Measurements from ENCODE around the gene GRAMD2A.

The GRAMD2A gene

DNA sequence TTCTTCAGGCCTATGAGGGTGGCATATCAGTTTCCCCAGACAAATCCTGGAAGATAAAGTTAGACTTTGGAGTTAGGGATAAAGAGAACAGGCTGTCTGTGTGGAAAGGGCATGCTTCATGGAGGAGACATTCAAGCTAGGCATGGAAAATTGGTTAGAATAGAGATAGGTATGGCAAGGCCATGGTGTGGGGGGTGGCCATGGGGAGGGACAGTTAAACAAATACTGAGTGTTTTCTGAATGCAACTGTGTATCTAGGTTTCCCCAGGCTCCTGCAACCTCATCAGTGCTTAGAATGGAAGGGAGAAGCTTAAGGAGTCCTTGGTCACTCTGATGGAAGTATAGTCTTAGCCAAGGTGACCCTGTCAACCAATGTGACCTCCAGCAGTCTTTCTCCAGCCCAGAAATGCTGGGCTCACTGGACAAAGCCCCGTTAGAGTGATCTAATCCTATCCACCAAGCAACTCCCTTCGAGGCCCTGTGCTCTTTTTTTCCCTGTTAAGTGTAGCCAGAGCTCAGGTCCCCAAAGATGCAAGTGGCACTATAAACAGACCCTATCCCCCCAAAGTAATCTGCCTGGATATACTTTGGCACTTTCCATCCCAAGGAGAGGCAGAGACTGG is 38.9 kb upstream of the GRAMD2A start:
- no peak for DNase-seq (ENCODE audit: low read depth)
- TF ChIP-seq, protein P1, sequence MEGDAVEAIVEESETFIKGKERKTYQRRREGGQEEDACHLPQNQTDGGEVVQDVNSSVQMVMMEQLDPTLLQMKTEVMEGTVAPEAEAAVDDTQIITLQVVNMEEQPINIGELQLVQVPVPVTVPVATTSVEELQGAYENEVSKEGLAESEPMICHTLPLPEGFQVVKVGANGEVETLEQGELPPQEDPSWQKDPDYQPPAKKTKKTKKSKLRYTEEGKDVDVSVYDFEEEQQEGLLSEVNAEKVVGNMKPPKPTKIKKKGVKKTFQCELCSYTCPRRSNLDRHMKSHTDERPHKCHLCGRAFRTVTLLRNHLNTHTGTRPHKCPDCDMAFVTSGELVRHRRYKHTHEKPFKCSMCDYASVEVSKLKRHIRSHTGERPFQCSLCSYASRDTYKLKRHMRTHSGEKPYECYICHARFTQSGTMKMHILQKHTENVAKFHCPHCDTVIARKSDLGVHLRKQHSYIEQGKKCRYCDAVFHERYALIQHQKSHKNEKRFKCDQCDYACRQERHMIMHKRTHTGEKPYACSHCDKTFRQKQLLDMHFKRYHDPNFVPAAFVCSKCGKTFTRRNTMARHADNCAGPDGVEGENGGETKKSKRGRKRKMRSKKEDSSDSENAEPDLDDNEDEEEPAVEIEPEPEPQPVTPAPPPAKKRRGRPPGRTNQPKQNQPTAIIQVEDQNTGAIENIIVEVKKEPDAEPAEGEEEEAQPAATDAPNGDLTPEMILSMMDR (IDR thresholded peaks at IDR 0.05; ENCODE audit: low read depth, low read length, missing control alignments): no peak
- no peak overlapping the region; the same call in 1 of the 2 replicates for H3K4me3 ChIP-seq (ENCODE audit: low read depth, low read length)

DNA sequence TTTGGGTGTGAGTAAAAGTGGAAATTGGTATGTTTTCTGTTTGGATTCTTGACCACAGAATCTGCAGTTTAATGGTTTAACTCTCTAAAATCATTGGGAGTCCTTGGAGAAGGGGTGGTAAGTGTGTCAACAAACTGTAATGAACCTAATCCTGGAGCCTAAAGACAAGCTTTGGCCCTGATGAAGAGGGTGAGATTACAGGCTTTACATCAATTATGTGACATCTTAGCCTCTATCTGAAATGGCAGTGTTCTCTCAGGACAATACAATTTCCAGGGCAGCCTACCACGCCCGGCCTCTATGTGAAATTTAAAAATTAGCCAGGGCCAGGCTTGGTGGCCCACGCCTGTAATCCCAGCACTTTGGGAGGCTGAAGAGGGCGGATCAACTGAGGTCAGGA is 37.7 kb upstream of the GRAMD2A start:
- no peak for DNase-seq (ENCODE audit: low read depth)
- no peak overlapping the region for H3K4me3 ChIP-seq (ENCODE audit: low read depth, low read length)
- TF ChIP-seq, protein P1 (IDR thresholded peaks at IDR 0.05; ENCODE audit: low read depth, low read length, missing control alignments): no peak

DNA sequence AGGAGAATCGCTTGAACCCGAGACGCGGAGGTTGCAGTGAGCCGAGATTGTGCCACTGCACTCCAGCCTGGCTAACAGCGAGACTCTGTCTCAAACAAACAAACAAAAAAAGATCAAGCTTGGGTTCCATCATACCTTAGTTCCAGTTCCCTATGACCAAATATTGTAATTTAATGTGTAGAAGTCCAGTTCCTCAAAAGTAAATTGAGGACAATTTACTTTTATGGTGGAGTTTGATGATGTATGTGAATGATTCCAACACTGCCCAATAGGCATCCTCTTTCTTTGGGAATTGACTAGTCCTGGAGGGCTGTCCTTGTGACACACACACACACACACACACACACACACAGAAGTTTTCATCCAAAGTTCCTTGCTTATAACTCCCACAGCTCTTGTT is 36.2 kb upstream of the GRAMD2A start:
- no peak overlapping the region for H3K4me3 ChIP-seq (ENCODE audit: low read depth, low read length)
- DNase-seq (ENCODE audit: low read depth): no peak
- TF ChIP-seq, protein P1 (IDR thresholded peaks at IDR 0.05; ENCODE audit: low read depth, low read length, missing control alignments): no peak

DNA sequence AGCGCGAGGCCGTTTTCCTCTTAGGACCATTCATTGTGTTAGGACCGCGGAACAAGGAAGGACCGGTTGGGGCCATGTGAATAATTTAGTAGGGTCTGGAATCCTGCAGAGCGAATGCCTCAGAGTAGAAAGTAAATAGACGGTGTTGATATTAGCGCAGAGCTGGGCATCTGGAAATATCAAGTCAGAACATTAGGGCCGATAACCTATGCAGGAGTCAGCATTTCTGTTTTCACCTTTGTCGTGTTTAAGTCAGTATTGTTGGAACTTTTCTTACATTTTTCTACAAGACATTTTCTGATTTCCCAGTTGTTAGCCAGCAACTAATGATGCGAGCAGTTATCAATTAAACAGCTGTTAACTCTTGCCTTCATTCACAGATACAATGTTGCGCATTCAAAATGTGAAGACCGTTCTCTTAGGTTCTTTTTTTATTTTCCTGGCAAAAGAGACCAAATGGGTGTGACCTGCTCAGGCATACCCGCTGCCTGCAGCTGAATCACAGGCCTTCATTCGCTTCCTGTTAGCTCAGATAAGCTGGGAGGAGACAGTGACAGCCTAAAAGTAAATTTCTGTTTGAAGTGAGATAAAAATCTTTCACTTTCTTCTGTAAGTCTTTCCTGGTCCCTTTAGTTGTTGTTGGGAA is 34.4 kb upstream of the GRAMD2A start:
- TF ChIP-seq, protein P1 (IDR thresholded peaks at IDR 0.05; ENCODE audit: low read depth, low read length, missing control alignments): no peak
- H3K4me3 ChIP-seq (ENCODE audit: low read depth, low read length): peak overlapping the region; percentile 79

DNA sequence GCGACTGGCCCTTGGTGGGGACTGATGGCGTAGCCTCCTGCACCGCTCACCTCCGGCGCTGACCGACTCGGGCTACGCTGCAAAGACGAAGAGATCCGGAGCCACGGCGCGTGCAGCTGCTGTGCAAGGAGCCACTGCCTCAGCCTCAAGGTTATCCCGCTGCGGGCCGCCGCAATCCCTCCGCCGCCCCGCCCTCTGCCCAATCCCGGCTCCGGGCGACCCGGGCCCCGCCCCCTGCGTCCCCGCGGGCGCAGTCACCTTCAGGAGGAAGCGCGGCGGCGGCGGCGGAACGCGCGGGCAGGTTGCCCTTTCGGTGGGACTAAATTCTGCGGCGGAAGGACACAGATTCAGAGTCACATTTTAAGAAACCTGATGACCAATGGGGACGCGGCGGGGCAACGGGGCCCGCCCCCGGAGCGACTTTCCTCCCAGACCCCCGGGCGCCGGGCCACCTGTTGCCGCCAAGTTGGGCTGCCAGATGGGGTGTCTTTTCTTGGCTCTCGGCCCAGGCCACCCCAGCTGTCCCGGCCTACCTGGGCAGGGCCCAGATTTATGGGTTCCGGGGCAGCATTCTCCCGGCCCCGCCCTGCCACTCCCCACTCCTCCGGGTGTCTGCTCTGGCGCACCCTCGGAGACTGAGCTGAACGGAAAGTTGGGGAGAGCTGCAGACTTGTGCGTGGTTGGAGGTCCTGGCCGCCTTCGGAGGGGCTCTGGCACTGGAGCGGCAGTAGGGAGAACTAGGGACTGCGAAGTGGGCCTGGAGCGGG is 33.7 kb upstream of the GRAMD2A start, which contains the start of gene PKM:
TSS of gene PKM (minus strand) at position 125 of the 767 bp plus-strand sequence. CDS start 12,093 bp downstream, outside the sequence.
- H3K4me3 ChIP-seq (ENCODE audit: low read depth, low read length): peak within 1 kb of the TSS; percentile 79
- DNase-seq (ENCODE audit: low read depth): peak; percentile 98
- TF ChIP-seq, protein P1 (IDR thresholded peaks at IDR 0.05; ENCODE audit: low read depth, low read length, missing control alignments): no peak

More for the DNA sequence above, 34.4 kb upstream of the GRAMD2A start:
- DNase-seq (ENCODE audit: low read depth): no peak

DNA sequence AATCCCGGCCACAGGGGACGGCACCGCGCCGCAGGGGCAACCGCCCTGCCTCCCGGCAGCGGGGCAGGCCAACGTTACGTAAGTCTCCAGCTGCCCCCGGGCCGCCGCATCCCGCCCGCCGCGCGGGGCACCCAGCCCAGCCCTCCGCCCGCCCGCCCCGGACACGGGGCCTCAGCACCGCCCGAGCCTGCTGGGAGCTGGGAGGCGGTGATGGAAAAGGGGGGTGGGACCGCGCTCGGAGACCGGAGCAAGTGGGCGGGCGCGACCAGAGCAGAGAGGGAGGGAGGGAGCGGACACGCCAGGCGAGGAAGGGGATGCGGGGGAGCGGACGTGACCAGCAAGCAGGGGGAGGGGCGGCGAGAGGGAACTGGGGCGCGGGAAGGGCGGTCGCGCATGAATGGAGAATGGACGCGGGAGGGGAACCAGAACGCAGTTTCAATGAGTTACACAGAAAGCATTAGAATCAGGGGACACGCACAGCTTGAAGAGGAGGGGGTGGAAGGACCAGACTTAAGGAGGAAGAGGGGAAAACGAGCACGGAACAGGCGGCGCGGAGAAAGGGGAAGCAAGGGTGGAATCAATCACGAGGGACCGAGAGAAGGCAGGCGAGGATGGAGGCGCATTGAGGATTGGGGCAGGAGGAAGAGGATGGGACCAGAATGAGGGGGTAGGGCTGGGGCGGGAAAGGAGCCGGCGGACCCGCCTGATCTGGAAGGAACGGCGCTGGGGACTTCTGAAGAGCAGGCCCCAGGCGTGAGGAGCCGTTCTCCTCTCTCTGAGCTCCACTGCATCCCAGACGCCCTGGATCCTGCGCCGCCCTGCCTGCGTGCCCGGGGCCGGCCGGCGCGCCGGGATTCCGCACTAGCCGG is 32.8 kb upstream of the GRAMD2A start:
- DNase-seq (ENCODE audit: low read depth): peak; percentile 60
- TF ChIP-seq, protein P1 (IDR thresholded peaks at IDR 0.05; ENCODE audit: low read depth, low read length, missing control alignments): no peak
- peak overlapping the region; percentile 79 for H3K4me3 ChIP-seq (ENCODE audit: low read depth, low read length)

Data from GM12864 (cell line).